BE2C (cell line): ENCODE measurements around the gene PPP6R2.
A peak's percentile ranks its signal among the peaks of the same experiment; 100 is the strongest.

Experiments used
- DNase-seq: peaks from one replicate; pipeline ENCODE4 v3.0.0-alpha.2; 2020
- H3K27me3 ChIP-seq: fragments of 250-450 bp; sonication (Bioruptor Pico); 2 replicates; pipeline ENCODE4 v1.5.1; 2020; ENCODE audit warnings: mild to moderate bottlenecking
- H3K36me3 ChIP-seq: fragments of 250-450 bp; sonication (Bioruptor Pico); 2 replicates; pipeline ENCODE4 v1.5.1; 2020; ENCODE audit warnings: mild to moderate bottlenecking
- H3K4me1 ChIP-seq: fragments of 250-450 bp; sonication (Bioruptor Pico); 2 replicates; pipeline ENCODE4 v1.5.1; 2020
- H3K4me3 ChIP-seq: 2 replicates; pipeline ENCODE4 v1.5.1; 2011; ENCODE audit warnings: low read depth, low read length
- H3K9me3 ChIP-seq: fragments of 250-450 bp; sonication (Bioruptor Pico); 2 replicates; pipeline ENCODE4 v1.5.1; 2020
- TF ChIP-seq, protein P1 (sequence below): IDR thresholded peaks from 2 replicates; pipeline ENCODE4 v1.5.1; 2012; ENCODE audit warnings: mild to moderate bottlenecking, low read depth, low read length

The PPP6R2 gene

DNA sequence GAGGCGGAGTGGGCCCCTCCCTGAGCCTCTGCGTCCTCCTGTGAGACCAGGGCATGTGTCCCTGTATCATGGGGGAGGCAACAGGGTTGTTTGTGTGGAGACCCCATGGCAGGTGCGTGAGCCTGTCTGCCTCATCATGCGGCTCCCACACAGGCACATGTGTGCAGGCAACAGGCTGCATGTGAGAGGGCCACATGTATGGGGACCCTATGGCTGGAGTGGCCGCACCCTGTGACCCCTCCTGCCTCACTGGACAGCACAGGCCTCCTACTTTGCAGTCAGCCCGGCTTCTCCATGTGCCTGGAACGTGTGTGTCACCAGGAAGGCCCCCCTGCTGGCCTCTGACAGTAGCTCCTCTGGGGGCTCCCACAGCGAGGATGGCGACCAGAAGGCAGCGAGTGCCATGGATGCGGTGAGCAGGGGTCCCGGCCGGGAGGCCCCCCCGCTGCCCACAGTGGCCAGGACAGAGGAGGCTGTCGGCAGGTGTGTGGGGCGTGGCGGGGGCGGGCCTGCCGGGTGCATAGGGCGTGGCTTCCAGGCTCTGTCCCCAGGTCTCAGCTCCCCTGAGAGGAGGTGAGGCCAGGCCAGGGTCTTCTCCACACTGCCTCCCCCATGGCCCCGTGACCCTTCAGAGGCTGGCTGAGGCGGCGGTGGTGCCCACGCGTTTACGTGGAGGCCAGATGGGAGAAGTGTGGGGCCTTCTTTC, 97.6 kb downstream of the PPP6R2 start:
- H3K9me3 ChIP-seq, result no peaks in the 10 kb centered on the region
- H3K4me3 ChIP-seq, result no peak overlapping the region
- peaks cover 55% of the 10 kb centered on the region for H3K36me3 ChIP-seq
- H3K4me1 ChIP-seq, result no peaks in the 10 kb centered on the region
- no peaks in the 10 kb centered on the region for H3K27me3 ChIP-seq
- TF ChIP-seq, protein P1, sequence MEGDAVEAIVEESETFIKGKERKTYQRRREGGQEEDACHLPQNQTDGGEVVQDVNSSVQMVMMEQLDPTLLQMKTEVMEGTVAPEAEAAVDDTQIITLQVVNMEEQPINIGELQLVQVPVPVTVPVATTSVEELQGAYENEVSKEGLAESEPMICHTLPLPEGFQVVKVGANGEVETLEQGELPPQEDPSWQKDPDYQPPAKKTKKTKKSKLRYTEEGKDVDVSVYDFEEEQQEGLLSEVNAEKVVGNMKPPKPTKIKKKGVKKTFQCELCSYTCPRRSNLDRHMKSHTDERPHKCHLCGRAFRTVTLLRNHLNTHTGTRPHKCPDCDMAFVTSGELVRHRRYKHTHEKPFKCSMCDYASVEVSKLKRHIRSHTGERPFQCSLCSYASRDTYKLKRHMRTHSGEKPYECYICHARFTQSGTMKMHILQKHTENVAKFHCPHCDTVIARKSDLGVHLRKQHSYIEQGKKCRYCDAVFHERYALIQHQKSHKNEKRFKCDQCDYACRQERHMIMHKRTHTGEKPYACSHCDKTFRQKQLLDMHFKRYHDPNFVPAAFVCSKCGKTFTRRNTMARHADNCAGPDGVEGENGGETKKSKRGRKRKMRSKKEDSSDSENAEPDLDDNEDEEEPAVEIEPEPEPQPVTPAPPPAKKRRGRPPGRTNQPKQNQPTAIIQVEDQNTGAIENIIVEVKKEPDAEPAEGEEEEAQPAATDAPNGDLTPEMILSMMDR, result no peak
- peak; percentile 16 for DNase-seq

DNA sequence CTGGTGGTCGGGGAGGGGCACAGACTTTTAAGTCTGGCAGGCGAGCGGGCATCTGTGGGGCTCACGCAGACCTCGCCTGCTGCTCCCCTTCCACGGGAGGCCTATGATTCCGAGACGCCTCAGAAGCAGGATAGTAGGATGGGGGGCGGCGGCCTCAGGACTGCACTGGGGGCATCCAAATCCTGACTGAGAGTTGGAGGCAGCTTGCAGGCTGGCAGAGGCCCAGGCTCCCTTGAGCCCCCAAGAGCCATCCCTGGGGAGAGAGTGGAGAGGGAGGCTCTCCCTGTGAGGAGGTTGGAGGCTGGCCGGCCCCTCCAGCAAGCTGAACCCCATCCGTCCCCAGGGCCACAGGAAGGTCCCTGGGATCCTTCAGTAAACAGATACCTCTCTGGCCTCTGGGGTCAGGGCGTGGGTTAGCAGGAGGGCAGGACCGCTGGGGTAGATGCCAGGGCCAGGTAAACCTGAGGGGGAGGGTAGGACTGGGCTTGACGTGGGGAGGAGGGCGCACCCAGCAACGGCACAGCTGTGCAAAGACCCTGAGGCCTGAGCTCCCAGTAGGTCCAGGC, 98.4 kb downstream of the PPP6R2 start:
- TF ChIP-seq, protein P1, result no peak
- Histone ChIP-seq H3K4me1 (no peaks in the 10 kb centered on the region), H3K9me3 (no peaks in the 10 kb centered on the region)

DNA sequence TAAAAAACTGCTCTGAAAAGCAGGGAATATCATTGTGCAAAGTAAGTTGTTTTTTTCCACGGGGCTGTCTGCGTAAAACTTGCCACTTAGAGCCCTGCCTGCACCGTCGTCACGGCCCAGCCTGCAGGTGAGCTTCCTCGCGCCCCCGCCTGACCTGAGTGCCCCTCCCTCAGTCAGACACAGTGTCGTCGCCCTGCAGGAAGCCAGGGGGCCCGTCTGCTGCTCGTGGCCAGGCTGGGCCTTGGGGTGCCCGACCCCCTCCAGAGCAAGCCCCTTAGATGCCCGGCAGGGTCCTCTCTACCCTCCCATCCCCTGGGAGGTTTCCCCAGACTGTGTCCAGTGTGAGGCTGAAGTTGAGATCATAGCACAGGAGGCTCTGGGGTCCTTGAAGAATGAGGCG, 100.1 kb downstream of the PPP6R2 start:
- Histone ChIP-seq H3K36me3 (peaks cover 58% of the 10 kb centered on the region), H3K9me3 (no peaks in the 10 kb centered on the region), H3K4me1 (no peaks in the 10 kb centered on the region), H3K4me3 (no peak overlapping the region), H3K27me3 (no peaks in the 10 kb centered on the region)
- no peak for DNase-seq
- TF ChIP-seq, protein P1, result no peak

More for the DNA sequence above, 98.4 kb downstream of the PPP6R2 start:
- peak; percentile 12 for DNase-seq
- no peaks in the 10 kb centered on the region for H3K27me3 ChIP-seq
- H3K4me3 ChIP-seq, result no peak overlapping the region
- H3K36me3 ChIP-seq, result peaks cover 56% of the 10 kb centered on the region

DNA sequence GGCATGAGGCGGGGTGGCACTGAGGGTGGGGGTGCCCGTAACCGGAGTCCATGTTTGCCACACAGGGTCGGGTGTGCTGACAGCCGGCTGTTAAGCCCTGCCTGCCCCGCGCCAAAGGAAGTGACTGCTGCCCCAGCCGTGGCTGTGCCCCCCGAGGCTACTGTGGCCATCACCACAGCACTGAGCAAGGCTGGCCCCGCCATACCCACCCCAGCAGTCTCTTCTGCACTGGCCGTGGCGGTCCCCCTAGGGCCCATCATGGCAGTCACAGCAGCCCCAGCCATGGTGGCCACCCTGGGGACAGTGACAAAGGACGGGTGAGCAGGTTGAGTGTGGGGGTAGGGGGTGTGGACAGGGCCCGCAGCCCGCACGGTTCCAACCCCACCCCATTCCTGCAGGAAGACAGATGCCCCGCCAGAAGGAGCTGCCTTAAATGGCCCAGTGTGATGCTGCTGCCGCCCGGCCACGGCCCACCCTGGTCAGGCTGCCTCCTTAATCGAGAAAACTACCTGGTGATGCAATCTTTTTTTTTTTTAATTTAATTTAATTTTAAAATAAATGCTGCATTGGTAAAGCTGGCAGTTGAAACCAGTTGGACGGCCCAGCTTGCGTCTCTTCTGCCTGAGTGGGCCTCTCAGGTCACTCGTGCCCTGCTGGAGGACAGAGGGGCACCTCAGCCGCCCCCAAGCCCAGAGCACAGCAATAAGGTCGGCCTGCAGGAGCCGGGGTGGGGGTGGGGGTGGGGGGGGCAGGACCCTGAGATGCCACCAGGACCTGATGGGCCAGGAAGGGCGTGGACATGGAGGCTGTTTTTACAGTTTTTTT, 100.9 kb downstream of the PPP6R2 start:
- DNase-seq, result no peak
- H3K36me3 ChIP-seq, result peaks cover 57% of the 10 kb centered on the region
- no peak overlapping the region for H3K4me3 ChIP-seq
- TF ChIP-seq, protein P1, result no peak
- H3K9me3 ChIP-seq, result no peaks in the 10 kb centered on the region
- no peaks in the 10 kb centered on the region for H3K27me3 ChIP-seq
- no peaks in the 10 kb centered on the region for H3K4me1 ChIP-seq

DNA sequence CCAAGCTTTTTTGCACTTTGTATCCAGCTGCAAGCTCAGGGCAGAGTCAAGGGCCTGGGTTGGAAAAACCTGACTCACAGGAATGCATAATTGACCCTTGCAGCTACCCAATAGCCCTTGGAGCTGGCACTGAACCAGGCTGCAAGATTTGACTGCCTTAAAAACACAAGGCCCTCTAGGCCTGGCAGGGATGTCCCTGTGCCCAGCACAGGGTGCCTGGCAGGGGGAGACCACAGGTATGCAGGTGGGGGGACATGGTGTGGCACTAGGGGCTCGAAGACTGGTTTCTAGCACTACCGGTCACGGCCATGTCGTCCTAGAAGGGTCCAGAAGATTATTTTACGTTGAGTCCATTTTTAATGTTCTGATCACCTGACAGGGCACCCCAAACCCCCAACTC, 101.5 kb downstream of the PPP6R2 start:
- H3K4me1 ChIP-seq, result no peaks in the 10 kb centered on the region

More for the DNA sequence above, 101.5 kb downstream of the PPP6R2 start:
- peaks cover 52% of the 10 kb centered on the region for H3K36me3 ChIP-seq
- H3K27me3 ChIP-seq, result no peaks in the 10 kb centered on the region
- H3K9me3 ChIP-seq, result no peaks in the 10 kb centered on the region
- TF ChIP-seq, protein P1, result no peak
- DNase-seq, result no peak
- no peak overlapping the region for H3K4me3 ChIP-seq
